CD1c-positive myeloid dendritic cell (primary cell): ENCODE measurements around the gene HSCB.
A peak's percentile ranks its signal among the peaks of the same experiment; 100 is the strongest.
"Not testable (repeated sequence)": the region's sequence is repeated elsewhere in the genome, so short reads cannot be mapped to it uniquely, and the experiment has no call there.

Source experiments
- DNase-seq: peaks from one replicate; pipeline ENCODE4 v3.0.0-alpha.2; 2016; ENCODE audit errors: extremely low spot score

Gene HSCB

GRCh38 chr22:28741200-28741784, 547 bp upstream of the HSCB start:
- no peak for DNase-seq

- DNase-seq, result no peak
Observed at GRCh38 chr22:28742562-28742962, 723 bp downstream of the HSCB start.

GRCh38 chr22:28743852-28744251, 2.0 kb downstream of the HSCB start:
- DNase-seq, result no peak

- no peak for DNase-seq
Observed at GRCh38 chr22:28750471-28750881, 8.6 kb downstream of the HSCB start.

GRCh38 chr22:28754512-28754911, 12.7 kb downstream of the HSCB start:
- not testable (repeated sequence) for DNase-seq

- DNase-seq, result peak; percentile 56
Observed at GRCh38 chr22:28759861-28760560, 18.2 kb downstream of the HSCB start.

- DNase-seq, result no peak
Observed at GRCh38 chr22:28761449-28761755, 19.6 kb downstream of the HSCB start.

- DNase-seq, result not testable (repeated sequence)
Observed at GRCh38 chr22:28762000-28762399, 20.2 kb downstream of the HSCB start.

- no peak for DNase-seq
Observed at GRCh38 chr22:28766628-28767027, 24.8 kb downstream of the HSCB start.

GRCh38 chr22:28768701-28769393, 27.0 kb downstream of the HSCB start:
- DNase-seq, result no peak

- DNase-seq, result no peak
Observed at GRCh38 chr22:28769394-28770085, 27.7 kb downstream of the HSCB start.

- no peak for DNase-seq
Observed at GRCh38 chr22:28771195-28771791, 29.5 kb downstream of the HSCB start.

- DNase-seq, result peak; percentile 94
Observed at GRCh38 chr22:28772633-28773460, 31.0 kb downstream of the HSCB start, which contains the start of gene CCDC117. CCDC117 (plus strand) TSS chr22:28772695; CDS start chr22:28772850, 155 bp downstream.

GRCh38 chr22:28773461-28773867, 31.6 kb downstream of the HSCB start:
- DNase-seq, result peak; percentile 40

- DNase-seq, result no peak
Observed at GRCh38 chr22:28774378-28774777, 32.5 kb downstream of the HSCB start.

- no peak for DNase-seq
Observed at GRCh38 chr22:28779833-28780232, 38.0 kb downstream of the HSCB start.

GRCh38 chr22:28780296-28780695, 38.5 kb downstream of the HSCB start:
- no peak for DNase-seq

GRCh38 chr22:28783786-28784671, 42.2 kb downstream of the HSCB start:
- no peak for DNase-seq

- no peak for DNase-seq
Observed at GRCh38 chr22:28788601-28789000, 46.8 kb downstream of the HSCB start.

GRCh38 chr22:28791124-28791523, 49.3 kb downstream of the HSCB start:
- DNase-seq, result no peak
